Fibroblast of the conjunctiva (primary cell): Measurements from ENCODE around the gene CFAP119.

Experiments
- DNase-seq: peaks from one replicate; pipeline ENCODE4 v3.0.0-alpha.2; 2010; ENCODE audit warnings: low read depth

CFAP119 gene

GRCh38 chr16:30740364-30741251 is 21.3 kb downstream of the CFAP119 start:
- DNase-seq, result peak; percentile 79

- no peak for DNase-seq
These were observed 22.6 kb downstream of the CFAP119 start for GRCh38 chr16:30738984-30739951.

DNA sequence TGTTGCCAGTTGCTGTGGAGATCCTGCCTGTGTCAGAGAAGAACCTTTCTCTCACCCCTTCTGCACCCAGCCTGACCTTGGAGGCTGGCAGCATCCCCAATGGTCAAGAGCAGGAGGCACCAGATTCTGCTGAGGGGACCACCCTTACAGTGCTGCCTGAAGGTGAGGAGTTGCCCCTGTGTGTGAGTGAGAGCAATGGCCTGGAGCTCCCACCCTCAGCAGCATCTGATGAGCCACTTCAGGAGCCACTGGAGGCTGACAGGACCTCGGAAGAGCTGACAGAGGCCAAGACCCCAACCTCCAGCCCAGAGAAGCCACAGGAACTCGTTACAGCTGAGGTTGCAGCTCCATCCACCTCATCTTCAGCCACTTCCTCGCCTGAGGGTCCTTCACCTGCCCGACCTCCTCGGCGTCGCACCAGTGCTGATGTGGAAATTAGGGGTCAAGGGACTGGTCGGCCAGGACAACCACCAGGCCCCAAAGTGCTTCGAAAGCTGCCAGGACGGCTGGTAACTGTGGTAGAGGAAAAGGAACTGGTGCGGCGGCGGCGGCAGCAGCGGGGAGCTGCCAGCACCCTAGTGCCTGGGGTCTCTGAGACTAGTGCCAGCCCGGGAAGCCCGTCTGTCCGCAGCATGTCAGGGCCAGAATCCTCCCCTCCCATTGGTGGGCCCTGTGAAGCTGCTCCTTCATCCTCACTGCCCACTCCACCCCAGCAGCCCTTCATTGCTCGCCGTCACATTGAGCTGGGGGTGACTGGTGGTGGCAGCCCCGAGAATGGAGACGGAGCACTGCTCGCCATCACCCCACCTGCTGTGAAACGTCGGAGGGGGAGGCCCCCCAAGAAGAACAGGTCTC is 23.8 kb downstream of the CFAP119 start:
- no peak for DNase-seq

- DNase-seq, result no peak
These were observed 24.7 kb downstream of the CFAP119 start for GRCh38 chr16:30736995-30737793.

DNA sequence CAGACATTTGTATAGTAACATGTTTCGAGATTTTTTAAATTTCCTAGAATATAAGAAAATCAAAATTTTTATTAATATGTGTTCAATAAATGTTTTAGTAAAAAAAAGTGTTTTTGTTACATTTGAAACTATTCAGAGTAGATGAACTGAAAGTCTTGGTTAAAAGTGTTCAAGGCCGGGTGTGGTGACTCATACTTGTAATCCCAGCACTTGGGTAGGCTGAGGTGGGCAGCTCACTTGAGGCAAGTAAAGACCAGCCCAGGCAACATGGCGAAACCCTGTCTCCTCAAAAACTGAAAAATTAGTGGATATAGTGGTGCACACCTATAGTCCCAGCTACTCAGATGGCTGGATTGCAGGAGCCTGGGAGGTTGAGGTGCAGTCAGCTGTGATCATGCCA is 30.5 kb downstream of the CFAP119 start:
- DNase-seq, result no peak

DNA sequence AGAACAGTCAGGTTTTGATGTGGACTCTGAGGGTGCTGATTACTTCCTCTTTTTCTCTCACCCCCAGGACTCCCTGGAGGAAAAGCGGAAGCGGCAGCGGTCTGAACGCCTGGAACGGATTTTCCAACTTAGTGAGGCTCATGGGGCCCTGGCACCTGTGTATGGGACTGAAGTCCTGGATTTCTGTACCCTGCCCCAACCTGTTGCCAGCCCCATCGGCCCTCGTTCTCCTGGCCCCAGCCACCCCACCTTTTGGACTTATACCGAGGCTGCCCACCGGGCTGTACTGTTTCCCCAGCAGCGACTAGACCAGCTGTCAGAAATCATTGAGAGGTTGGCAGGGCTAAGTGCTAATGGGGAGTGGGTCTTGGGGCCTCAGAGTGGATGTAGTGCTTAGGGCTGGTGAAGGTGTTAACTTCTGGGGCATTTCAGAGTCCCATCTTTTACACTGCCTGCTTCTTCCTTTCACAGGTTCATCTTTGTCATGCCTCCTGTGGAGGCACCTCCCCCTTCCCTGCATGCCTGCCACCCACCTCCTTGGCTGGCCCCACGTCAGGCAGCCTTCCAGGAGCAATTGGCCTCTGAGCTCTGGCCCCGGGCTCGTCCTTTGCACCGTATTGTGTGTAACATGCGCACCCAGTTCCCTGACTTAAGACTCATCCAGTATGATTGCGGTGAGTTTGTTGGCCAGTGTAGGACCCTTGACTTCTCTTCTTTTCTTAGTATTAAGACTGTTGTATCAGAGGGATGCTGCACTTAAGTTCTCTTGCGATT is 32.8 kb downstream of the CFAP119 start:
- DNase-seq, result no peak

DNA sequence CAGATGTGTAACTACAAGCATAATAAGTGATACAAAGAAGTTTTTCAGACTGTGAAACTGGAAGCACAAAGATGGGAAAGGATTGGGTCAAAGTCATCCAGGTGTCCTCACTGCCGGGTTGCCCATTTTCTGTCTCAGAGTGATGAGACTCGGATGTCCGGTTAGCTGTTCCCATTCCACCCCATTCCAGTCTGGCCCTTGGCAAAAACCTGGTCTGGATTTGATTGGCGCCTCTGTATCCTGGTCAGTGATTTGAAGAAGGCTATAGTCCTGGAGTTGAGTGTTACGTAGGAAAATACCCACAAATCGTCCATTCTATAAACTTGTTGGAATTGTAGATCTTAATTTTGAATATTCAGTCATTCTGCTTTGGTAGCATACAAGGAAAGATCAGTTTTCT is 33.5 kb downstream of the CFAP119 start:
- no peak for DNase-seq

DNA sequence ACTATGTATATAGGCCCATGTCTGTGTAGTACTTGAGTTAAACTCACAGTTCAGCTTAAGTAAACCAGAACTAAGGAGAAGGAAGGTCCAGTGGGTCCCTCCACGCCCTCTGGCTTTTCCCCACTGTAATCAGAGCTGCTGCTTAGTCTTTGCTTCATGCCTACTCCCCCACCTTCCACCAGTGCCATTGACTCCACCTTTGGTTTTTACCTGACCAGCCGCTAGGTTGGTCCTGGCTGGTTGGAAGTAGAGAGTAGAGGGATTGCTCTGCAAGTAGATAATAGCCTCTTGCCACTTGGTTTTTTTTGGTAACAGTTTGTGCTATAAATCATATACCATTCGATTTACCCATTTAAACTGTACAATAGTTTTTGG is 36.5 kb downstream of the CFAP119 start:
- DNase-seq, result no peak

DNA sequence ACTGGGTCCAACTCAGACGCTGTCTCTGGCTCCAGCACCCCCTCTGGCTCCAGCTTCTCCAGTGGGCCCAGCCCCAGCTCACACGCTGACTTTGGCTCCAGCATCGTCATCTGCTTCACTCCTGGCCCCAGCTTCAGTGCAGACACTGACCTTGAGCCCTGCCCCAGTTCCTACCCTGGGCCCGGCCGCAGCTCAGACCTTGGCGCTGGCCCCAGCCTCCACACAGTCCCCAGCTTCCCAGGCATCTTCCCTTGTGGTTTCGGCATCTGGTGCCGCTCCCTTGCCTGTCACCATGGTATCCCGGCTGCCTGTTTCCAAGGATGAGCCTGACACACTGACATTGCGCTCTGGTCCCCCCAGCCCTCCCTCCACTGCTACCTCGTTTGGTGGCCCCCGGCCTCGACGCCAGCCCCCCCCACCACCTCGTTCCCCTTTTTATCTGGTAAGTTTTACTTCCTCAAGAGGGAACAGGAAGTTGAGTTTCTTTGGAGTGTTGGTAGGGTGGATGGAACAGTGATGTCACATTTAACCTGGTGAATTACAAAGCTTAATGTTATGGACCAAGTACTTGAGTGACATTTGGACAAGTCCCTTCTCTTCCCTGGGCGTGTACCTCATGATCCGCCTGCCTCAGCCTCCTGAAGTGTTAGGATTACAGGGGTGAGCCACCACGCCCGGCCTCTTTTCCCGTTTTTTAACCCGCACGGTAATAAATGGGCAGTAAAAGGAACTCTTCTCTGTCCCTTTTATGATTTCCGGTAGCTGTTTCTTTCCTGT is 37.0 kb downstream of the CFAP119 start:
- no peak for DNase-seq

- no peak for DNase-seq
These were observed 38.0 kb downstream of the CFAP119 start for GRCh38 chr16:30723725-30724355.

- DNase-seq, result no peak
These were observed 38.9 kb downstream of the CFAP119 start for GRCh38 chr16:30722916-30723315.

DNA sequence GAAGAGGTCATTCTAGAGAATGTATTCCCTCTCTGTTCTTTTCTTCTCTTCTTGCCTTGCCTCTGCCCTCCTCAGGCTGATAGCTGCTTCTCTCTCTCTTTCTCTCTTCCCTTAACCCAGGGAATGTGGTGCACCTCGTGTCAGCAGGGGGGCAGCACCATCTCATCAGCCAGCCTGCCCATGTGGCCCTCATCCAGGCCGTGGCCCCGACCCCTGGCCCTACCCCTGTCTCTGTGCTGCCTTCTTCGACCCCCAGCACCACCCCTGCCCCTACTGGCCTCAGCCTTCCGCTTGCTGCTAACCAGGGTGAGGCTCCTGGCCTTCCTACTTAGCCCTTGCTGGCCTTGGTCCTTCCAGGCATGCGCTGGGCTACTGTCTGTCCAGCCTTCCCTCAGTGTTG is 39.4 kb downstream of the CFAP119 start:
- DNase-seq, result no peak

DNA sequence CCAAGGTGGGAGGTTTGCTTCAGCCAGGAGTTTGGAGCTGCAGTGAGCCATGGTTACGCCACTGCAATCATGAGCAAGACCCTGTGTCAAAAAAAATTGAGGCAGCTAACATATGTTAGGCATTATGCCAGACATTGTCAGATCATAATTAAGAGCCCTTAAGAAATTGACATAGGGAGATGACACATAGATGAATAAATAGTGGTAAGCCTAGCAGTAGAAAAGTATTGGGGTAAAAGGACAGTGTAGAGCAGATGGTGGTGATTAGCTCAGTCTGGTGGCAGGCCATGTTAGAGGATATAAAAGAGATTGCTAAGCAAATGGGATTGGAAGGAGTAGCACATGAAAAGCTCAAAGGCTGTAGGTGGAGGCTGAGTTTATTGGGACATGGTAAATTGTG is 40.3 kb downstream of the CFAP119 start:
- peak; percentile 29 for DNase-seq

GRCh38 chr16:30721167-30721566 is 40.7 kb downstream of the CFAP119 start:
- DNase-seq, result no peak

GRCh38 chr16:30720694-30721093 is 41.2 kb downstream of the CFAP119 start:
- DNase-seq, result no peak

DNA sequence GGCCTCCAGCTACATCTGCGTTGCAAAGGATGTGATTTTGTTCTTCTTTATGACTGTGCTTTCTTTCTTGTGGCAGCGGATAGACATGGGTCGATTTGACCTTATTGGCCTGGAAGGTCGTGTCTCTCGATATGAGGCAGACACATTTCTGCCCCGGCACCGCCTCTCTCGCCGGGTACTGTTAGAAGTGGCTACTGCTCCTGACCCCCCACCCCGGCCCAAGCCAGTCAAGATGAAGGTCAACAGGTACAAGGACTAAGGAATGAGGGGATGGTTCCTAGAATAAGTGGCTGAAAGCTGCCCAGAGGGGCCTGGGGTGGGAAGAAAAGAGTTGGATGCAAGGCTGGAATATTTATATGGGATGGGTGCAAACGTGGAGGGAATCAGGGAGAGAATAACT is 41.8 kb downstream of the CFAP119 start:
- DNase-seq, result no peak

DNA sequence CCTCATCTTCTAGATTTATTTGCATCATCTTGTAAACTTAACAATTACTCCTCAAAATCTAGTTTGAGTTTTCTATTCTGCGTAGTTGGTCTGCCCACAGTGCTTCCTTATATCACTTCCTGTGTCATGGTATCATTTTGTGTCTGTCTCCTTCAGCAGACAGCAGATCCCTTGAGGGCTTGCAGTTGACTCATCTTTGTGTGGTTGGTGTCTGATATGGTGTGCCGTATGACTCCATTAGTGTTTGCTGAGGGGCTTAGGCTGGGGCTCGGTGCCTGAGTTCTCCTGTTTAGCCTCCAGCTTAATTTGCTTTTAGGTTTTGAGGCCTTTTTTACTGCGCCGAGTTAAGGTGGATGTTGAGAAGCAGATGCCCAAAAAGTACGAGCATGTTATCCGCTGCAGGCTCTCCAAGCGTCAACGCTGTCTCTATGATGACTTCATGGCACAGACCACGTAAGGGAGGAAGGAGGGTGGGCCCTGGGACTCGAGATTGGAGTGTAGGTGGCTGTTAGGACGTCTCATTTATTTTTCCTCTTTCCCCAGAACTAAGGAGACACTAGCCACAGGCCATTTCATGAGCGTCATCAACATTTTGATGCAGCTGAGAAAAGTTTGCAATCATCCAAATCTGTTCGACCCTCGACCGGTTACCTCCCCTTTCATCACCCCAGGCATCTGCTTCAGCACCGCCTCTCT is 46.0 kb downstream of the CFAP119 start:
- no peak for DNase-seq

DNA sequence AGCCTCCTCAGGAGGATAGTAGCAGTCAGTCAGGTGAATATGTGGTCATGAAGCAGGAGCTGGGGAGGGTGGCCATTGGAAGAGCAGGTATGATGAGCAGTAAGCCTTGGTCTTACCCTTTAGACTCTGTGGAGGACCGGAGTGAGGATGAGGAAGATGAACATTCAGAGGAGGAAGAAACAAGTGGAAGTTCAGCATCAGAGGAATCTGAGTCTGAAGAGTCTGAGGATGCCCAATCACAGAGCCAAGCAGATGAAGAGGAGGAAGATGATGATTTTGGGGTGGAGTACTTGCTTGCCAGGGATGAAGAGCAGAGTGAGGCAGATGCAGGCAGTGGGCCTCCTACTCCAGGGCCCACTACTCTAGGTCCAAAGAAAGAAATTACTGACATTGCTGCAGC is 50.1 kb downstream of the CFAP119 start:
- DNase-seq, result no peak
